ENCODE results near the gene KRTAP10-2.

Gene KRTAP10-2

DNA sequence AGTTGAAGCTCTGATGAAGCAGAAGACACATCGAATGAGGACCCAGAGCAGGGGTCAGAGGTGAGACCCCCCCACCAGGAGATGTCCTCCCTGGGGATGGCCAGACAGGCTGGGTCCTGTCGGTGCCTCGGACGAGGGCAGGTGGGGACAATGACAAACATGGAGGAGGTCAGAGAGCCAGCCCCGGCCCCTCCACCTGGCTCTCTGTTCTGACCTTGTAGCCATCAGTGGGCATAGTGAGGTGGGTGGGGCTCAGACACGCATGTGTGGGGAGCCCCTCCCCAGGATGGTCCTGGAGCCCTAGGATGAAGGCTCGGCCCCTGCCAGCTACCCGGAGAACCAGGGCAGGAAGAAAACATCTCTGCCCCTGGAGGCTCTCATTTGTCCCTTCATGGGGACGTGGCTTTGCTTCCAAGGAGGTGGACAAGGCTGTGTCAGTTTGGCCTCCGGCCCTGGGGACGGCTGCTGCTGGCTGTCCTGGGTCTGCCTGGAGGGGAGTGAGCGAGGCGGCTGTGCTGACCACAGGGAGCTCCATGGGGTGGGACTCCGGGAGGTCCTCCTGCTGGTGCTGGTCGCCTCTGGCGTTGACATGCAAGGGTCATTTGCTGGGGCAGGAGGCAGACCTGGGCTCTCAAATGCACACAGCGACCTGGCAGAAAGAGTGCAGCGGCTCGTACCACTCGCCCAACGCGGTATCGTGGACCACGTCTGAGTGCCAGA lies 38.4 kb upstream of the KRTAP10-2 start:
- H3K4me3 ChIP-seq (ENCODE audit: control insufficient read depth, low read depth, low read length): no peak overlapping the region
- TF ChIP-seq, protein P1, sequence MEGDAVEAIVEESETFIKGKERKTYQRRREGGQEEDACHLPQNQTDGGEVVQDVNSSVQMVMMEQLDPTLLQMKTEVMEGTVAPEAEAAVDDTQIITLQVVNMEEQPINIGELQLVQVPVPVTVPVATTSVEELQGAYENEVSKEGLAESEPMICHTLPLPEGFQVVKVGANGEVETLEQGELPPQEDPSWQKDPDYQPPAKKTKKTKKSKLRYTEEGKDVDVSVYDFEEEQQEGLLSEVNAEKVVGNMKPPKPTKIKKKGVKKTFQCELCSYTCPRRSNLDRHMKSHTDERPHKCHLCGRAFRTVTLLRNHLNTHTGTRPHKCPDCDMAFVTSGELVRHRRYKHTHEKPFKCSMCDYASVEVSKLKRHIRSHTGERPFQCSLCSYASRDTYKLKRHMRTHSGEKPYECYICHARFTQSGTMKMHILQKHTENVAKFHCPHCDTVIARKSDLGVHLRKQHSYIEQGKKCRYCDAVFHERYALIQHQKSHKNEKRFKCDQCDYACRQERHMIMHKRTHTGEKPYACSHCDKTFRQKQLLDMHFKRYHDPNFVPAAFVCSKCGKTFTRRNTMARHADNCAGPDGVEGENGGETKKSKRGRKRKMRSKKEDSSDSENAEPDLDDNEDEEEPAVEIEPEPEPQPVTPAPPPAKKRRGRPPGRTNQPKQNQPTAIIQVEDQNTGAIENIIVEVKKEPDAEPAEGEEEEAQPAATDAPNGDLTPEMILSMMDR (IDR thresholded peaks at IDR 0.05; ENCODE audit: control insufficient read depth, insufficient read depth, low read depth, low read length, missing control alignments): no peak
- DNase-seq (ENCODE audit: low read depth): no peak

DNA sequence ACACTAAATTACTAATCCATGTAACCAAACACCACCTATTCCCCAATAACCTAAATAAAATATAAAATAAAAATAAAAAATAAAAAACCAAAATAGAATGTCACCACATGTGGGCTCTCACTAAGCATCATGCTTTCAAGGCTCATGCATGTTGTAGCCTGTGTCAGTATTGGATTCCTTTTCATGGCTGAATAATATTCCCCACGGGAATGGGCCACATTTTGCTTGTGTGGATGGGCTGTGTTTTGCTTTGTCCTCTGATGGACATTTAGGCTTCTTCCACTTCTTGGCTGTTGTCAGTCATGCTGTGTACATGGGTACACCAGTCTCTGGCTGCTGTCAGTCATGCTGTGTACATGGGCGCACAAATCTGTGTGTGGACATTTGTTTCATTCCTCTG lies 37.8 kb upstream of the KRTAP10-2 start:
- no peak for DNase-seq (ENCODE audit: low read depth)
- no peak overlapping the region for H3K4me3 ChIP-seq (ENCODE audit: control insufficient read depth, low read depth, low read length)
- TF ChIP-seq, protein P1 (IDR thresholded peaks at IDR 0.05; ENCODE audit: control insufficient read depth, insufficient read depth, low read depth, low read length, missing control alignments): no peak

DNA sequence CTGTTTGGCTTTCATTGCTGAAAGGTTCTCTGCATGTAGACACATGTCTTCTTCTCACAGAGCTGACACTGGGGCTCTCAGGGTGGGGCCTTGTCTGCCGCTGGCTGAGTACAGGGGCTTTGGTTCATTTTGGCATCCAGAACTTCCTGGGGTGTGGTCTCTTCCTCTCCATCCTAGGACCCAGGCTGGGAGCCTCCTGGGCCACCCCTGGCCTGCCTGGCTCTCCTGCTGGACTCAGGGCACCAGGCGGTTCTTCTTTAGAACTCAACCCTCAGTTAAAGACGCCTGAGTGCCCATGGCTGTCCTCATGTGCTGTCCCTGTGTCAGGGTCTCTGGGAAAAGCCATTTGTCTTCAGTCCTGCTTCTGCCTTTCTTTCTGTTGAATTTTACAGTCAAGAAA lies 34.6 kb upstream of the KRTAP10-2 start:
- no peak overlapping the region for H3K4me3 ChIP-seq (ENCODE audit: control insufficient read depth, low read depth, low read length)
- TF ChIP-seq, protein P1 (IDR thresholded peaks at IDR 0.05; ENCODE audit: control insufficient read depth, insufficient read depth, low read depth, low read length, missing control alignments): no peak
- no peak for DNase-seq (ENCODE audit: low read depth)

DNA sequence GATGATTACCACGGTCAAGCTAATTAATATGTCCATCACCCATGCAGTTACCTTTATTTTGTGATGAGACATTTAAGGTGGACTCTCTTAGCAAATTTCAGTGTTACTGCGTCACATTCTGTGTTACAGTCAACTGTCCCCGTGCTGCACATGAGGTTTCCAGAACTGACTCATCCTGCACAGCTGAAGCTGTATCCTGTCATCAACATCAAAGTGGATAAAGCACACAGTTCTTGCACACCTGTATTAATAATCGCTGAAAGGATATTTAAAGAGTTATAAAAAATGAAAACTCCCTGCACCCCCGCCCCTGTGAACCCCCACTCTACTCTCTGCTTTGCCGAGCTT lies 32.5 kb upstream of the KRTAP10-2 start:
- DNase-seq (ENCODE audit: low read depth): no peak
- TF ChIP-seq, protein P1 (IDR thresholded peaks at IDR 0.05; ENCODE audit: control insufficient read depth, insufficient read depth, low read depth, low read length, missing control alignments): no peak

DNA sequence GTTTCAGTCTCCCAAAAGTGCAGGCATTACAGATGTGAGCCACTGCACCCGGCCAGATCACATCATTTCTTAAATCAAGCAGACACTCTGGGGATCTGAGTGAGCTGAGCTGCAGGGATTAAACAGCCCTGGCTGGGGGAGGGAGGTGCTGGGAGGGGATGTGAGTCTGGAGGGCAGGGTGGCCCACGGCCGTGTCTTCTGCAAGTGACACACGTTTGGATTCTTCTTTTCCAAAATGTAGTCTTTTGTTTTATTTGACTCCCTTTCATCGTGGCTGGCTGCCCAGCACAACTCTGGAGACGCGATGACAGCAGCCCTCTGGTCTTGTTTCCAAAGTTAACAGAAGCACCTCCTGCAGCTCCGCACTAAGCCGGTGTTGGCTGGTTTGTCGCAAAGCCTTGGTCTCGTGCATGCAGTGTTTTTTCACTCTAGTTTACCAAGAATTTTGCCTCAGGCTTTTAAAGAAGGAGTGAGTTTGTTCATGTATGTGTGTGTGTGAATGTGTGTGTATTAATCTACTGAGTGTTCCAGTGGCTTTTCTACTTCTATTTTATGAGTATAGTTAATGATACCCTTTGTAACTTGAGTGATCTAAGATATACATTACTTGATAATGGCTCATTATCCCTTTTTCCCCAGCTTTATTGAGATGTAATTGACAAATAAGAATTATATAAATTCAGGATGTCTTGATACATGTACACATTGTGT lies 31.9 kb upstream of the KRTAP10-2 start:
- DNase-seq (ENCODE audit: low read depth): no peak
- H3K4me3 ChIP-seq (ENCODE audit: control insufficient read depth, low read depth, low read length): no peak overlapping the region
- TF ChIP-seq, protein P1 (IDR thresholded peaks at IDR 0.05; ENCODE audit: control insufficient read depth, insufficient read depth, low read depth, low read length, missing control alignments): no peak

More for the DNA sequence above, 32.5 kb upstream of the KRTAP10-2 start:
- H3K4me3 ChIP-seq (ENCODE audit: control insufficient read depth, low read depth, low read length): no peak overlapping the region

DNA sequence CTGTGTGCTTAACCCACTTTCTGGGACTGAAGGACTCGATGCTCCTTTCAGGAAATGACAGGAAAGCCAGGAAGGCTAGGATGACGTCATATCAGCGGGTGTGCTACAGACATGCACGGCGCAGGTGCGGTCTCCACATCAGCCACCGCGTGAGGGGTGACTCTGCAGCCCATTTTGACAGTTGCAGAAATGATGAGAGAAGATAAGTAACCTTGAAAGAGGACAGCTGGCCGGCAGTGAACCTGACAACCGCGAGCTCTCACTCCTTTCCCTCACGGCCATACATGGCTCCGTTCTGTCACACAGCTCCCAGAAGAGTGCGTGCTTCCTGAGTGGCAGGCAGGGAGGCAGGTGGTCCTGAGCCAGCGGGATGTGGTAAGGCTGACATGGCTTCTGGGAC lies 30.8 kb upstream of the KRTAP10-2 start:
- DNase-seq (ENCODE audit: low read depth): no peak
- TF ChIP-seq, protein P1 (IDR thresholded peaks at IDR 0.05; ENCODE audit: control insufficient read depth, insufficient read depth, low read depth, low read length, missing control alignments): no peak
- no peak overlapping the region for H3K4me3 ChIP-seq (ENCODE audit: control insufficient read depth, low read depth, low read length)
